GM18502 (cell line): ENCODE data around the gene SLC1A2.

Experiments
- ATAC-seq: cut with Tn5 transposase; IDR thresholded peaks from one replicate; pipeline ENCODE4 v1.9.1; 2021; ENCODE audit warnings: mild to moderate bottlenecking; ENCODE audit not compliant: unreplicated experiment, poor library complexity

Gene SLC1A2

GRCh38 chr11:35210876-35211546 is 208.3 kb downstream of the SLC1A2 start:
- no peak for ATAC-seq

GRCh38 chr11:35208795-35209194 is 210.6 kb downstream of the SLC1A2 start:
- ATAC-seq = no peak

GRCh38 chr11:35207471-35208403 is 211.6 kb downstream of the SLC1A2 start:
- no peak for ATAC-seq

GRCh38 chr11:35206616-35207015 is 212.7 kb downstream of the SLC1A2 start:
- ATAC-seq = no peak

- no peak for ATAC-seq
Observed at GRCh38 chr11:35204614-35205013, 214.7 kb downstream of the SLC1A2 start.
